ENCODE measurements around the gene SETD5.

SETD5 gene

GRCh38 chr3:9388562-9389272 is 8.7 kb upstream of the SETD5 start:
- DNase-seq (ENCODE audit: low spot score) = no peak

- DNase-seq (ENCODE audit: low spot score) = no peak
These were observed 7.0 kb upstream of the SETD5 start for GRCh38 chr3:9390265-9390888.

GRCh38 chr3:9392041-9392440 is 5.4 kb upstream of the SETD5 start:
- DNase-seq (ENCODE audit: low spot score) = no peak

GRCh38 chr3:9395570-9396300 is 1.7 kb upstream of the SETD5 start:
- no peak for DNase-seq (ENCODE audit: low spot score)

- peak; percentile 92 for DNase-seq (ENCODE audit: low spot score)
These were observed 1.1 kb upstream of the SETD5 start for GRCh38 chr3:9396301-9396631.

- peak; percentile 99 for DNase-seq (ENCODE audit: low spot score)
These were observed 633 bp upstream of the SETD5 start for GRCh38 chr3:9396632-9397331.

- DNase-seq (ENCODE audit: low spot score) = peak; percentile 41
These were observed 688 bp downstream of the SETD5 start for GRCh38 chr3:9397906-9398699.

- no peak for DNase-seq (ENCODE audit: low spot score)
These were observed 1.4 kb downstream of the SETD5 start for GRCh38 chr3:9398700-9399336.

- DNase-seq (ENCODE audit: low spot score) = no peak
These were observed 1.9 kb downstream of the SETD5 start for GRCh38 chr3:9399337-9399703.

GRCh38 chr3:9399746-9400145 is 2.3 kb downstream of the SETD5 start:
- peak; percentile 76 for DNase-seq (ENCODE audit: low spot score)

GRCh38 chr3:9400616-9401015 is 3.2 kb downstream of the SETD5 start:
- no peak for DNase-seq (ENCODE audit: low spot score)

GRCh38 chr3:9401986-9402385 is 4.6 kb downstream of the SETD5 start:
- DNase-seq (ENCODE audit: low spot score) = no peak

GRCh38 chr3:9402410-9403228 is 5.2 kb downstream of the SETD5 start:
- DNase-seq (ENCODE audit: low spot score) = no peak

- no peak for DNase-seq (ENCODE audit: low spot score)
These were observed 6.0 kb downstream of the SETD5 start for GRCh38 chr3:9403463-9403862.

GRCh38 chr3:9404680-9405079 is 7.3 kb downstream of the SETD5 start:
- DNase-seq (ENCODE audit: low spot score) = peak; percentile 46

GRCh38 chr3:9405756-9406155 is 8.3 kb downstream of the SETD5 start:
- DNase-seq (ENCODE audit: low spot score) = no peak

- DNase-seq (ENCODE audit: low spot score) = no peak
These were observed 9.6 kb downstream of the SETD5 start for GRCh38 chr3:9406856-9407626.

- DNase-seq (ENCODE audit: low spot score) = no peak
These were observed 10.6 kb downstream of the SETD5 start for GRCh38 chr3:9408061-9408460.

- no peak for DNase-seq (ENCODE audit: low spot score)
These were observed 11.1 kb downstream of the SETD5 start for GRCh38 chr3:9408546-9408945.

All from cerebellar cortex (tissue), 1 donor.